LNCAP (cell line): ENCODE results near the gene CYP51A1.

Experiments
- TF ChIP-seq, protein P1 (sequence below): fragments of 450-650 bp; IDR thresholded peaks from 2 replicates; pipeline ENCODE4 v1.5.1; 2017; ENCODE audit warnings: mild to moderate bottlenecking

The CYP51A1 gene

DNA sequence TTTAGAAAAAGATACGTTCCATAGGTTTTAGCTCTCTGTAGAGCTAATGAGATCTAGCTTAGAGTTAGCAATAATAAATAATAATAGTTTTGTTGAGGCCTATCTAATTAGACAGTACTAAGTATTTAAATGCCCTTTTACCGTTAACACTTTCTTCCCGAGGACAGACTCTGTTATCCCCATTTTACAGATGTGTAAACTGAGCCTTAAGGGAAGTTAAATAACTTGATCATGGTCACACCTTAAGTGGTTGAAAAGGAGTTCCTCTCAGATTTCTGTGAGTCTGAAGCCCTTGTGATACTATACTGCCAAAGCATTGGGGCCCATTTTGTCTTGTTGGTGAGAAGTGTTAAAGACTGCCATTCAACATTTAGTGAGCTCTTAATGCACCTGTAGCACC lies 61.6 kb downstream of the CYP51A1 start:
- TF ChIP-seq, protein P1, sequence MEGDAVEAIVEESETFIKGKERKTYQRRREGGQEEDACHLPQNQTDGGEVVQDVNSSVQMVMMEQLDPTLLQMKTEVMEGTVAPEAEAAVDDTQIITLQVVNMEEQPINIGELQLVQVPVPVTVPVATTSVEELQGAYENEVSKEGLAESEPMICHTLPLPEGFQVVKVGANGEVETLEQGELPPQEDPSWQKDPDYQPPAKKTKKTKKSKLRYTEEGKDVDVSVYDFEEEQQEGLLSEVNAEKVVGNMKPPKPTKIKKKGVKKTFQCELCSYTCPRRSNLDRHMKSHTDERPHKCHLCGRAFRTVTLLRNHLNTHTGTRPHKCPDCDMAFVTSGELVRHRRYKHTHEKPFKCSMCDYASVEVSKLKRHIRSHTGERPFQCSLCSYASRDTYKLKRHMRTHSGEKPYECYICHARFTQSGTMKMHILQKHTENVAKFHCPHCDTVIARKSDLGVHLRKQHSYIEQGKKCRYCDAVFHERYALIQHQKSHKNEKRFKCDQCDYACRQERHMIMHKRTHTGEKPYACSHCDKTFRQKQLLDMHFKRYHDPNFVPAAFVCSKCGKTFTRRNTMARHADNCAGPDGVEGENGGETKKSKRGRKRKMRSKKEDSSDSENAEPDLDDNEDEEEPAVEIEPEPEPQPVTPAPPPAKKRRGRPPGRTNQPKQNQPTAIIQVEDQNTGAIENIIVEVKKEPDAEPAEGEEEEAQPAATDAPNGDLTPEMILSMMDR = no peak

DNA sequence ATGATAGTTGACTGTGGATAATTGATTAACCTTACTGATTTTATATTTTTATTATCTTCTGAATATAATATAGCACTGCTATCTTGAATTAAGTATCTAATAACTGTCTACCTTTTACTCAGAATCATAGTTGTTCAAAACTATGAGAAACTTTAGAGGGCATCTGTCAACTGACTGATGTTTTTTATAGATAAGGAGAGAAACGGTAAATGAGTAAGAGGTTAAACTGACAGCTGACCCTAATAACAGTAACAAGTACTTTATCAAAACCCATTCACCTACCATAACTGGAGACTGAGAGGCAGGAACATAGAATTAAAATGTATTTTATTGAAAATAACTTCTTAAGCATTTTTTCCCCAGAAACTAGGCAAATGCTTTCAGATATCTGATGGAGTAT lies 62.2 kb downstream of the CYP51A1 start:
- TF ChIP-seq, protein P1 = no peak

DNA sequence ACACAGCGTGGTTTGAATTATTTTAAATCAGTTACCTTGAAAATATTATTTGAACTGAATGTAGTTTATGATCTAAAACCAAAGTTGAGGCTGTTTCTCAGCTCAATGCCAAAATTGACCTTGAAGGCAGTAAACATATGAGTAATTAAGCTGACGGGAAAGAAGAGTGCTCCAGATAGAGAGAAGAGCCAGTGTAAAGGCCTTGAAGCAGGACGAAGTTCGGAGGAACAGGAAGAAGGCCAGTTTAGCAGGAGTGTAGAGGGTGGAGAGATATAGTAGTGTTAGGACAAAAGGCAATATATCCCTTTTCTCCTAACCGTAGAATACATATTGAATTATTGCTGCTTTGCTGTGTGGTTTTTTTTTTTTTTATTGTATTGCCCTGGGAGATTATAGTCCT lies 63.2 kb downstream of the CYP51A1 start:
- TF ChIP-seq, protein P1 = no peak

DNA sequence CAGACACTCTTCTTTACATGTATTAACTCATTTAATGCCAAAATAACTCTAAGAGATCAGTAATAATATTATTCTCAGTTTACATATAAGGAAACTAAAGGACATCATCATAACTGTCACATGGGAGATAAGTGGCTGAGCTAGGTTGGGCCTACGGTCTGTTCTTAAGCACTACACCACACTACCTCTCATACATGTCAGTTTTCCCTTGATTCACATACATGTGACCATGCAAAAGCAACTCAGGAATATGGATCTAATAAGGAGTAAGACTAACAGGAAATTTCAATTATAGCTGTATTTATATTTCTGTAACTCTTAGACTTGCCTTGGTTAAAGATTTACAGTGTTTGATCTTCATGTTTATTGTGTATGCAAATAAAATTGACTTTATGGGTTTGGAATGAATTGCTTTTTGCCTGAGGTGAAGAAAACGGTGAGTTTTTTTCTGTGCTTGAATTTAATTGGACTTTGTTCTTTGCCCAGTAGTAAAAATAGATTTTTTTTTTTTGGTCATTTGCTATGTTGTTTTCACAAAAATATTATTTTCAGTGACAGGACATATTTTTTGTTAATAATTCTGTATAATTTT lies 69.7 kb downstream of the CYP51A1 start:
- TF ChIP-seq, protein P1 = no peak
